ENCODE data around the gene DNAH6. TPM values are rescaled to one million over a fixed set of nuclear protein-coding genes. Genes with fewer than 3 reads are reported as not detected.

The DNAH6 gene
- total RNA-seq, 3 donors from 2014 or later: 1.2 to 1.3 (median 1.3) TPM

- ATAC-seq (no peak), DNase-seq (no peak)
- Histone ChIP-seq H3K36me3 (ENCODE audit: low read depth) (no peaks in the 10 kb centered on the region), H3K4me1 (ENCODE audit: low read depth) (no peaks in the 10 kb centered on the region), H3K9me3 (no peaks in the 10 kb centered on the region), H3K4me3 (no peak overlapping the region)
- intact Hi-C loops (cut with DNase I, micrococcal nuclease): no loop called here
- no peak for TF ChIP-seq CTCF (IDR thresholded peaks at IDR 0.05)
These were observed 200.3 kb downstream of the DNAH6 start for GRCh38 chr2:84716564-84716963.

- no peak for TF ChIP-seq CTCF (IDR thresholded peaks at IDR 0.05)
- intact Hi-C loops (cut with DNase I, micrococcal nuclease): no loop called here
- ATAC-seq: no peak
- Histone ChIP-seq H3K36me3 (ENCODE audit: low read depth) (no peaks in the 10 kb centered on the region), H3K4me1 (ENCODE audit: low read depth) (no peaks in the 10 kb centered on the region), H3K9me3 (no peaks in the 10 kb centered on the region), H3K4me3 (no peak overlapping the region)
- no peak for DNase-seq
These were observed 201.0 kb downstream of the DNAH6 start for GRCh38 chr2:84717302-84717701.

- no peaks in the 10 kb centered on the region for H3K9me3 ChIP-seq
- H3K4me1 ChIP-seq (ENCODE audit: low read depth): no peaks in the 10 kb centered on the region
- ATAC-seq (no peak), DNase-seq (no peak)
- no peak for TF ChIP-seq CTCF (IDR thresholded peaks at IDR 0.05)
- intact Hi-C loops (cut with DNase I, micrococcal nuclease): no loop called here
- H3K36me3 ChIP-seq (ENCODE audit: low read depth): no peaks in the 10 kb centered on the region
- no peak overlapping the region for H3K4me3 ChIP-seq
These were observed 203.1 kb downstream of the DNAH6 start for GRCh38 chr2:84719434-84719833.

GRCh38 chr2:84723831-84724230 is 207.5 kb downstream of the DNAH6 start:
- Histone ChIP-seq H3K4me3 (no peak overlapping the region), H3K9me3 (no peaks in the 10 kb centered on the region), H3K4me1 (ENCODE audit: low read depth) (no peaks in the 10 kb centered on the region), H3K36me3 (ENCODE audit: low read depth) (no peaks in the 10 kb centered on the region)
- no peak for DNase-seq
- ATAC-seq: no peak
- TF ChIP-seq CTCF (IDR thresholded peaks at IDR 0.05): no peak
- intact Hi-C loops (cut with DNase I, micrococcal nuclease): no loop called here

GRCh38 chr2:84725717-84726116 is 209.4 kb downstream of the DNAH6 start:
- intact Hi-C loops (cut with DNase I, micrococcal nuclease): no loop called here
- no peak for ATAC-seq

More at GRCh38 chr2:84725717-84726116, 209.4 kb downstream of the DNAH6 start:
- no peak for DNase-seq
- Histone ChIP-seq H3K4me3 (no peak overlapping the region), H3K36me3 (ENCODE audit: low read depth) (no peaks in the 10 kb centered on the region), H3K9me3 (no peaks in the 10 kb centered on the region), H3K4me1 (ENCODE audit: low read depth) (no peaks in the 10 kb centered on the region)
- no peak for TF ChIP-seq CTCF (IDR thresholded peaks at IDR 0.05)

Measured in mucosa of descending colon (tissue), 3 donors.